ENCODE results near the gene EPHB2.

Gene EPHB2

GRCh38 chr1:22774833-22775182 lies 64.2 kb downstream of the EPHB2 start:
- peaks cover 4% of the 10 kb centered on the region for H3K27me3 ChIP-seq (replicated peaks; ENCODE audit: control insufficient read depth, insufficient read depth, low read length)
- no peak for DNase-seq (ENCODE audit: low read depth)
- H3K9ac ChIP-seq (ENCODE audit: low read length), result no peak overlapping the region
- no peak overlapping the region for H3K4me3 ChIP-seq (ENCODE audit: low read length)
- H3K9me3 ChIP-seq (ENCODE audit: control insufficient read depth, low read length), result no peaks in the 10 kb centered on the region
- no peaks in the 10 kb centered on the region for H3K36me3 ChIP-seq (ENCODE audit: control insufficient read depth, insufficient read depth, low read length, severe bottlenecking)
- peaks cover 25% of the 10 kb centered on the region for H3K4me1 ChIP-seq (ENCODE audit: control insufficient read depth, insufficient read depth, low read length)

- Histone ChIP-seq H3K36me3 (ENCODE audit: control insufficient read depth, insufficient read depth, low read length, severe bottlenecking) (no peaks in the 10 kb centered on the region), H3K27me3 (replicated peaks; ENCODE audit: control insufficient read depth, insufficient read depth, low read length) (peaks cover 4% of the 10 kb centered on the region), H3K4me1 (ENCODE audit: control insufficient read depth, insufficient read depth, low read length) (peaks cover 25% of the 10 kb centered on the region), H3K9ac (ENCODE audit: low read length) (no peak overlapping the region), H3K9me3 (ENCODE audit: control insufficient read depth, low read length) (no peaks in the 10 kb centered on the region), H3K4me3 (ENCODE audit: low read length) (no peak overlapping the region)
- peak; percentile 45 for DNase-seq (ENCODE audit: low read depth)
Measured at GRCh38 chr1:22775478-22775877, 64.8 kb downstream of the EPHB2 start.

GRCh38 chr1:22776035-22776613 lies 65.5 kb downstream of the EPHB2 start:
- DNase-seq (ENCODE audit: low read depth), result no peak
- Histone ChIP-seq H3K9ac (ENCODE audit: low read length) (no peak overlapping the region), H3K4me1 (ENCODE audit: control insufficient read depth, insufficient read depth, low read length) (peaks cover 25% of the 10 kb centered on the region), H3K36me3 (ENCODE audit: control insufficient read depth, insufficient read depth, low read length, severe bottlenecking) (no peaks in the 10 kb centered on the region), H3K27me3 (replicated peaks; ENCODE audit: control insufficient read depth, insufficient read depth, low read length) (peaks cover 4% of the 10 kb centered on the region), H3K4me3 (ENCODE audit: low read length) (no peak overlapping the region), H3K9me3 (ENCODE audit: control insufficient read depth, low read length) (no peaks in the 10 kb centered on the region)

- no peak for DNase-seq (ENCODE audit: low read depth)
- no peaks in the 10 kb centered on the region for H3K36me3 ChIP-seq (ENCODE audit: control insufficient read depth, insufficient read depth, low read length, severe bottlenecking)
- no peak overlapping the region for H3K4me3 ChIP-seq (ENCODE audit: low read length)
- H3K9ac ChIP-seq (ENCODE audit: low read length), result no peak overlapping the region
- peaks cover 25% of the 10 kb centered on the region for H3K4me1 ChIP-seq (ENCODE audit: control insufficient read depth, insufficient read depth, low read length)
- H3K27me3 ChIP-seq (replicated peaks; ENCODE audit: control insufficient read depth, insufficient read depth, low read length), result peaks cover 4% of the 10 kb centered on the region
- no peaks in the 10 kb centered on the region for H3K9me3 ChIP-seq (ENCODE audit: control insufficient read depth, low read length)
Measured at GRCh38 chr1:22777388-22778057, 66.9 kb downstream of the EPHB2 start.

- peaks cover 4% of the 10 kb centered on the region for H3K27me3 ChIP-seq (replicated peaks; ENCODE audit: control insufficient read depth, insufficient read depth, low read length)
- H3K4me1 ChIP-seq (ENCODE audit: control insufficient read depth, insufficient read depth, low read length), result peaks cover 22% of the 10 kb centered on the region
Measured at GRCh38 chr1:22778408-22778807, 67.8 kb downstream of the EPHB2 start.

GRCh38 chr1:22778862-22779520 lies 68.4 kb downstream of the EPHB2 start:
- Histone ChIP-seq H3K27me3 (replicated peaks; ENCODE audit: control insufficient read depth, insufficient read depth, low read length) (peaks cover 8% of the 10 kb centered on the region), H3K4me3 (ENCODE audit: low read length) (no peak overlapping the region), H3K4me1 (ENCODE audit: control insufficient read depth, insufficient read depth, low read length) (peaks cover 16% of the 10 kb centered on the region), H3K36me3 (ENCODE audit: control insufficient read depth, insufficient read depth, low read length, severe bottlenecking) (no peaks in the 10 kb centered on the region), H3K9me3 (ENCODE audit: control insufficient read depth, low read length) (no peaks in the 10 kb centered on the region), H3K9ac (ENCODE audit: low read length) (no peak overlapping the region)
- DNase-seq (ENCODE audit: low read depth), result no peak

More at GRCh38 chr1:22778408-22778807, 67.8 kb downstream of the EPHB2 start:
- Histone ChIP-seq H3K36me3 (ENCODE audit: control insufficient read depth, insufficient read depth, low read length, severe bottlenecking) (no peaks in the 10 kb centered on the region), H3K9ac (ENCODE audit: low read length) (no peak overlapping the region), H3K9me3 (ENCODE audit: control insufficient read depth, low read length) (no peaks in the 10 kb centered on the region), H3K4me3 (ENCODE audit: low read length) (no peak overlapping the region)
- DNase-seq (ENCODE audit: low read depth), result no peak

- H3K4me3 ChIP-seq (ENCODE audit: low read length), result no peak overlapping the region
- H3K27me3 ChIP-seq (replicated peaks; ENCODE audit: control insufficient read depth, insufficient read depth, low read length), result peaks cover 11% of the 10 kb centered on the region
- H3K36me3 ChIP-seq (ENCODE audit: control insufficient read depth, insufficient read depth, low read length, severe bottlenecking), result no peaks in the 10 kb centered on the region
- no peak for DNase-seq (ENCODE audit: low read depth)
- peaks cover 8% of the 10 kb centered on the region for H3K4me1 ChIP-seq (ENCODE audit: control insufficient read depth, insufficient read depth, low read length)
- no peak overlapping the region for H3K9ac ChIP-seq (ENCODE audit: low read length)
- no peaks in the 10 kb centered on the region for H3K9me3 ChIP-seq (ENCODE audit: control insufficient read depth, low read length)
Measured at GRCh38 chr1:22780696-22781095, 70.1 kb downstream of the EPHB2 start.

- Histone ChIP-seq H3K9me3 (ENCODE audit: control insufficient read depth, low read length) (no peaks in the 10 kb centered on the region), H3K27me3 (replicated peaks; ENCODE audit: control insufficient read depth, insufficient read depth, low read length) (peaks cover 12% of the 10 kb centered on the region), H3K4me1 (ENCODE audit: control insufficient read depth, insufficient read depth, low read length) (peaks cover 8% of the 10 kb centered on the region), H3K36me3 (ENCODE audit: control insufficient read depth, insufficient read depth, low read length, severe bottlenecking) (no peaks in the 10 kb centered on the region), H3K9ac (ENCODE audit: low read length) (no peak overlapping the region), H3K4me3 (ENCODE audit: low read length) (no peak overlapping the region)
- no peak for DNase-seq (ENCODE audit: low read depth)
Measured at GRCh38 chr1:22781483-22781882, 70.8 kb downstream of the EPHB2 start.

- Histone ChIP-seq H3K4me3 (ENCODE audit: low read length) (no peak overlapping the region), H3K27me3 (replicated peaks; ENCODE audit: control insufficient read depth, insufficient read depth, low read length) (peaks cover 14% of the 10 kb centered on the region), H3K36me3 (ENCODE audit: control insufficient read depth, insufficient read depth, low read length, severe bottlenecking) (no peaks in the 10 kb centered on the region), H3K9me3 (ENCODE audit: control insufficient read depth, low read length) (no peaks in the 10 kb centered on the region), H3K9ac (ENCODE audit: low read length) (no peak overlapping the region), H3K4me1 (ENCODE audit: control insufficient read depth, insufficient read depth, low read length) (peaks cover 4% of the 10 kb centered on the region)
- no peak for DNase-seq (ENCODE audit: low read depth)
Measured at GRCh38 chr1:22782406-22782805, 71.8 kb downstream of the EPHB2 start.

GRCh38 chr1:22784317-22784716 lies 73.7 kb downstream of the EPHB2 start:
- Histone ChIP-seq H3K36me3 (ENCODE audit: control insufficient read depth, insufficient read depth, low read length, severe bottlenecking) (no peaks in the 10 kb centered on the region), H3K9me3 (ENCODE audit: control insufficient read depth, low read length) (no peaks in the 10 kb centered on the region), H3K4me3 (ENCODE audit: low read length) (no peak overlapping the region), H3K9ac (ENCODE audit: low read length) (no peak overlapping the region), H3K4me1 (ENCODE audit: control insufficient read depth, insufficient read depth, low read length) (no peaks in the 10 kb centered on the region), H3K27me3 (replicated peaks; ENCODE audit: control insufficient read depth, insufficient read depth, low read length) (peaks cover 10% of the 10 kb centered on the region)
- no peak for DNase-seq (ENCODE audit: low read depth)

GRCh38 chr1:22784737-22785136 lies 74.1 kb downstream of the EPHB2 start:
- H3K9ac ChIP-seq (ENCODE audit: low read length), result no peak overlapping the region
- peaks cover 10% of the 10 kb centered on the region for H3K27me3 ChIP-seq (replicated peaks; ENCODE audit: control insufficient read depth, insufficient read depth, low read length)
- H3K4me3 ChIP-seq (ENCODE audit: low read length), result no peak overlapping the region
- no peak for DNase-seq (ENCODE audit: low read depth)
- no peaks in the 10 kb centered on the region for H3K36me3 ChIP-seq (ENCODE audit: control insufficient read depth, insufficient read depth, low read length, severe bottlenecking)
- H3K4me1 ChIP-seq (ENCODE audit: control insufficient read depth, insufficient read depth, low read length), result no peaks in the 10 kb centered on the region
- H3K9me3 ChIP-seq (ENCODE audit: control insufficient read depth, low read length), result no peaks in the 10 kb centered on the region
